Stimulated activated naive CD8-positive, alpha-beta T cell treated with anti-CD3 and anti-CD28 coated beads, Interleukin-15, amount 100 ng/mL, for 72 hours (primary cell): ENCODE data around the gene DNAAF2.
"Not testable (repeated sequence)": the region's sequence is repeated elsewhere in the genome, so short reads cannot be mapped to it uniquely, and the experiment has no call there.

Experiments
- ATAC-seq: fragments of 150-1000 bp; cut with Tn5 transposase; 2 replicates; pipeline ENCODE4 v1.10.0; 2021; ENCODE audit warnings: mild to moderate bottlenecking, moderate library complexity
- DNase-seq, 2 donors: peaks; one replicate each; pipeline ENCODE4 v3.0.0; 2021 to 2022
- H3K27ac Mint-ChIP-seq, 2 donors: one replicate each; pipeline ENCODE4 v1.8.0; 2022; ENCODE audit warnings: mild to moderate bottlenecking in 2 of 2, mixed read lengths in 2 of 2, moderate library complexity in 2 of 2
- H3K27me3 Mint-ChIP-seq: one replicate; pipeline ENCODE4 v1.8.0; 2022; ENCODE audit warnings: mixed read lengths
- H3K4me1 Mint-ChIP-seq: one replicate; pipeline ENCODE4 v1.8.0; 2022; ENCODE audit warnings: mild to moderate bottlenecking, mixed read lengths
- H3K4me3 Mint-ChIP-seq, 2 donors: one replicate each; pipeline ENCODE4 v1.8.0; 2022; ENCODE audit warnings: mild to moderate bottlenecking in 2 of 2, mixed read lengths in 2 of 2, moderate library complexity in 1 of 2
- H3K9me3 Mint-ChIP-seq, 2 donors: one replicate each; pipeline ENCODE4 v1.8.0; 2022; ENCODE audit warnings: mixed read lengths in 2 of 2

DNAAF2 gene, protein sequence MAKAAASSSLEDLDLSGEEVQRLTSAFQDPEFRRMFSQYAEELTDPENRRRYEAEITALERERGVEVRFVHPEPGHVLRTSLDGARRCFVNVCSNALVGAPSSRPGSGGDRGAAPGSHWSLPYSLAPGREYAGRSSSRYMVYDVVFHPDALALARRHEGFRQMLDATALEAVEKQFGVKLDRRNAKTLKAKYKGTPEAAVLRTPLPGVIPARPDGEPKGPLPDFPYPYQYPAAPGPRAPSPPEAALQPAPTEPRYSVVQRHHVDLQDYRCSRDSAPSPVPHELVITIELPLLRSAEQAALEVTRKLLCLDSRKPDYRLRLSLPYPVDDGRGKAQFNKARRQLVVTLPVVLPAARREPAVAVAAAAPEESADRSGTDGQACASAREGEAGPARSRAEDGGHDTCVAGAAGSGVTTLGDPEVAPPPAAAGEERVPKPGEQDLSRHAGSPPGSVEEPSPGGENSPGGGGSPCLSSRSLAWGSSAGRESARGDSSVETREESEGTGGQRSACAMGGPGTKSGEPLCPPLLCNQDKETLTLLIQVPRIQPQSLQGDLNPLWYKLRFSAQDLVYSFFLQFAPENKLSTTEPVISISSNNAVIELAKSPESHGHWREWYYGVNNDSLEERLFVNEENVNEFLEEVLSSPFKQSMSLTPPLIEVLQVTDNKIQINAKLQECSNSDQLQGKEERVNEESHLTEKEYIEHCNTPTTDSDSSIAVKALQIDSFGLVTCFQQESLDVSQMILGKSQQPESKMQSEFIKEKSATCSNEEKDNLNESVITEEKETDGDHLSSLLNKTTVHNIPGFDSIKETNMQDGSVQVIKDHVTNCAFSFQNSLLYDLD

DNA sequence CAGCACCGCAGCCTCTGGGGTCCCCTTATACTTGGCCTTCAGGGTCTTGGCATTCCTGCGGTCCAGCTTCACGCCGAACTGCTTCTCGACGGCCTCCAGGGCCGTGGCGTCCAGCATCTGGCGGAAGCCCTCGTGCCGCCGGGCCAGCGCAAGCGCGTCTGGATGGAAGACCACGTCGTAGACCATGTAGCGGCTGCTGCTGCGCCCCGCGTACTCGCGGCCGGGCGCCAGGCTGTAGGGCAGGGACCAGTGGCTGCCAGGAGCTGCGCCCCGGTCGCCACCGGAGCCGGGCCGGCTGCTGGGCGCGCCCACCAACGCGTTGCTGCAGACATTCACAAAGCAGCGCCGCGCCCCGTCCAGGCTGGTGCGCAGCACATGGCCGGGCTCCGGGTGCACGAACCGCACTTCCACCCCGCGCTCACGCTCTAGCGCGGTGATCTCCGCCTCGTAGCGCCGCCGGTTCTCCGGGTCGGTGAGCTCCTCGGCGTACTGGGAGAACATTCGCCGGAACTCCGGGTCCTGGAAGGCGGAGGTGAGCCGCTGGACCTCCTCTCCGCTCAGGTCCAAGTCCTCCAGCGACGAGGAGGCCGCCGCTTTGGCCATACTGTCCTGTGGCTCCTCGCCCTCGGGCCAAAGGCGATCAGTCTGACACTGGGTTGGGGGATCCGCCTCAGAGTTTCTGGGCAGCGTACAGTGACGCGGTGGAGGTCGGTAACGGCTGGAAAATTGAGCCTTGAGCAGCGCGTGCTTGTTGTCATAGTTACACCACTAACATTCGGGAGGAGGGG is at the start of gene DNAAF2:
Gene DNAAF2, minus strand, starts transcription at position 698 of the 788 bp plus-strand sequence. Its CDS starts 95 bp downstream, at position 603.
- Mint-ChIP-seq H3K9me3 (no peaks in the 10 kb centered on the region), H3K27me3 (no peaks in the 10 kb centered on the region), H3K4me1 (peaks cover 59% of the 10 kb centered on the region), H3K27ac (peak within 1 kb of the TSS; percentile 98 to 99), H3K4me3 (peak within 1 kb of the TSS; percentile 95 to 100)
- ATAC-seq (peak; percentile 69), DNase-seq (peak; percentile 46 to 70)

DNA sequence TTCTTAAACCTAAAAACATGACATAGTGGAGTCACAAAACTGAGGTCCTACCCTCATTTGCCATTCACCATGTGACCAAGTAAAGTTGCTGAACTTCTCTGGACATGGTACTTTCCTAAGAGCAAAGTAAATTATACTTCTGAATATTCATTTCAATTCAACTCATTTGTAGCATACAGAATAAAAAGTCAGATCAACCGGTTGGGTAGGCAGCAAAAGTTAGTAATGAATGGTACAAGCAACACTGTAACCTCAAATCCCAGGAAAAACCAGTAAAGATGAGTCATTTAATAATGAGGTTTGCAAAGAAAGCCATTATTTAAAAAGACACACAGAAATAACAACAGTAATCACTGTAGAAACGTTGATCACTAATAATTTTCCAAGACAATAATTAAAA is 44.2 kb upstream of the DNAAF2 start:
- Mint-ChIP-seq H3K4me1 (no peaks in the 10 kb centered on the region), H3K4me3 (no peak overlapping the region), H3K9me3 (no peaks in the 10 kb centered on the region), H3K27me3 (no peaks in the 10 kb centered on the region), H3K27ac (no peak overlapping the region)
- no peak for ATAC-seq
- DNase-seq: no peak

DNA sequence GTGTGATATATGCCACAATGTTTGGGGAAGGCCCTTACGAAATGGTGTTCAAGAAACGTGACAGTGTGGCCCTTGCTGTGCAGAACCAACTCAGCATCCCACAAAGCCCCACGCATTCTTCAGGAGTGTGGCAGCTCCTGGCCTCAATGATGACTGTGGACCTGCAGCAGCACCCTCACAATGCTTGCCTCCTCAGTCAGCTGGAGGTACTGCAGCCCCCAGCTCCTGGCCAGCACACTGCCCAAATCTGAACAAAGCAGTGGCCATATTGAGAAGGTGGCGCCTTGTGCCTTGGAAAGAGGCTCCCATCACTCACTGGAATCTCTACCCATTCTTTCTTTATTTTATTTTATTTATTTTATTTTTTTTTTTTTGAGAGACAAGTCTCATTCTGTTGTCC is 42.6 kb upstream of the DNAAF2 start:
- Mint-ChIP-seq H3K9me3 (no peaks in the 10 kb centered on the region), H3K27me3 (no peaks in the 10 kb centered on the region), H3K27ac (no peak overlapping the region), H3K4me1 (no peaks in the 10 kb centered on the region), H3K4me3 (no peak overlapping the region)
- peak; percentile 52 for ATAC-seq
- no peak for DNase-seq

DNA sequence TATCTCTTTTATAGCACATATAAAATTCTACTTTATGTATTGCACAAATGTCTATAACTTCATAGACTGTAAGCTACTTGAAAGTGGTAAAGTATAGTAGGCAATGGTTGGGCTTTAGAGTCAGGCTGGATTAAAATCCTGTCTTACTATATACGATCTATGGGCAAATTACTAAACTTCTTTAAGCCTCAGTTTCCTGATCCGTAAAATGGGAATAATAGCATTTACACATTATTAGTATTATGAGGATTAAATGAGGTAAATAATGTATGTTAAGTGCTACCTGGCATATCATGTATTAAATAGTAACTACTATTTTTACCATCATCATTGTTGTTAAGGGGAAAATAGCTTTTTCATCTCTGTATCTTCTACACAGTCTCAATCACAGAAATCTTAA is 38.5 kb upstream of the DNAAF2 start:
- no peaks in the 10 kb centered on the region for H3K9me3 Mint-ChIP-seq
- H3K27me3 Mint-ChIP-seq: no peaks in the 10 kb centered on the region
- DNase-seq: no peak
- no peak overlapping the region for H3K27ac Mint-ChIP-seq
- H3K4me3 Mint-ChIP-seq: no peak overlapping the region
- ATAC-seq: no peak
- no peaks in the 10 kb centered on the region for H3K4me1 Mint-ChIP-seq

DNA sequence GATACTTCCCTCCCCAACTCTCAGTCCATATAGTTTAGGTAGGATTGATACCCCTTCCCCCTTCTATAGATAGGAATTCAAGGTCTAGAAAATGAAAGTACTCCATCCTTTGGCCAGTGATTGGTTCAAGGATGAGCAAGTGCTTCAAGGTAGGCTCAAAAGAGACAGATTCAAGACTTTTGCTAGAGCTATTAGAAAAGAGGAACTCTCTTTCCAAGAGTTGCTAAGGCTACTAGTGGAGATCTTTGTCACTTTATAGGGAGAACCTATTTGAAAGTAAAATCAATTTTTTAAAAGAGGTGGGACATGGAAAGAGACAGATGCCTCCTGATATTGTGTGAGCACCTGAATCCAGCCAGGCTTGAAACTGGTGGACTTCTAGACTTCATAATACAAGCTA is 35.4 kb upstream of the DNAAF2 start:
- H3K4me3 Mint-ChIP-seq: no peak overlapping the region
- ATAC-seq: no peak
- no peaks in the 10 kb centered on the region for H3K9me3 Mint-ChIP-seq
- no peak for DNase-seq
- H3K4me1 Mint-ChIP-seq: no peaks in the 10 kb centered on the region
- no peaks in the 10 kb centered on the region for H3K27me3 Mint-ChIP-seq
- no peak overlapping the region for H3K27ac Mint-ChIP-seq

DNA sequence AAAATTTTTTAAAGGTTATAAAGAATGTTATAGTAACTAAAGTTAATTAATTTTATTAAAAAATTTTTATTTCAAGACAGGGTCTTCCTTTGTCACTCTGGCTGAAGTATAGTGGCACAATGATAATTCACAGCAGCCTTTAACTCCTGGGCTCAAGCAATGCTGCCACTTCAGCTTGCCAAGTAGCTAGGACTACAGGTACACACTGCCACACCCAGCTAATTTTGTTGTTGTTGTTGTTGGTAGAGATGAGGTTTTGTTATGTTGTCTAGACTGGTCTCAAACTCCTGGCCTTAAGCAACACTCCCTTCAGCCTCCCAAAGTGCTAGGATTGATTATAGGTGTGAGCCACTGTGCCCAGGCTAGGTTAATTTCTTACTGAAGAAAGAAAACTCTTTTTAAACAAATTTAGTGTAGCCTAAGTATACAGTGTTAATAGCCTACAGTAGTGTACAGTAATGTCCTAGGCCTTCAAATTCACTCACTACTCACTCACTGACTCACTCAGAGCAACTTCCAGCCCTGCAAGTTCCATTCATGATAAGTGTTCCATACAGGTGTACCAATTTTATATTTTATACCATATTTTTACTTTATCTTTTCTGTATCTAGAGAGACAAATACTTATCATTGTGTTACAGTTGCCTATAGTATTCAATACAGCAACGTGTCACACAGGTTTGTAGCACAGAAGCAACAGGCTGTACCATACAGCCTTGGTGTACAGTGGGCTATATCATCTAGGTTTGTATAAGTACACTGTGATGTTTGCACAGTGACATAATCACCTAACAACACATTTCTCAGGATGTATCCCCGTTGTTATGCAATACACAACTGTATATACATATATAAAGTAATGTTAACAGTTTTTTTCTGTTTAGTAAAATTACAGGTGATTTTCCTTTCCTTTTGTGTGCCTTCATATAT is 24.7 kb upstream of the DNAAF2 start:
- no peak for DNase-seq
- H3K27me3 Mint-ChIP-seq: no peaks in the 10 kb centered on the region
- H3K9me3 Mint-ChIP-seq: no peaks in the 10 kb centered on the region
- H3K27ac Mint-ChIP-seq: no peak overlapping the region
- H3K4me1 Mint-ChIP-seq: no peaks in the 10 kb centered on the region
- ATAC-seq: no peak
- no peak overlapping the region for H3K4me3 Mint-ChIP-seq

DNA sequence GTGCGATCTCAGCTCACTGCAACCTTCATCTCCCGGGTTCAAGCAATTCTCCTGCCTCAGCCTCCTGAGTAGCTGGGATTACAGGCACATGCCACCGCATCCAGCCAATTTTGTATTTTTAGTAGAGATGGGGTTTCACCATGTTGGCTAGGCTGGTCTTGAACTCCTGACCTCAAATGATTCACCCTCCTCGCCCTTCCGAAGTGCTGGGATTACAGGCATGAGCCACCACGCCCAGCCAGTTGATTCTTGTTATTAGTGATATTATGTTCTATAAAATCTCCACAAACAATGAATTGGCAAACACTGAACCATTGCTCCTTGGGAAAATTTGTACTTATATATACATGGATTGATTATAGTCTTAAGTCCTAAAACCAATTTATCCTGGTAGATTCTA is 22.5 kb upstream of the DNAAF2 start:
- H3K27ac Mint-ChIP-seq: peak overlapping the region in 1 of 2 donors; percentile 54
- H3K27me3 Mint-ChIP-seq, H3K9me3 Mint-ChIP-seq, H3K4me3 Mint-ChIP-seq, H3K4me1 Mint-ChIP-seq, ATAC-seq, DNase-seq: not testable (repeated sequence)

DNA sequence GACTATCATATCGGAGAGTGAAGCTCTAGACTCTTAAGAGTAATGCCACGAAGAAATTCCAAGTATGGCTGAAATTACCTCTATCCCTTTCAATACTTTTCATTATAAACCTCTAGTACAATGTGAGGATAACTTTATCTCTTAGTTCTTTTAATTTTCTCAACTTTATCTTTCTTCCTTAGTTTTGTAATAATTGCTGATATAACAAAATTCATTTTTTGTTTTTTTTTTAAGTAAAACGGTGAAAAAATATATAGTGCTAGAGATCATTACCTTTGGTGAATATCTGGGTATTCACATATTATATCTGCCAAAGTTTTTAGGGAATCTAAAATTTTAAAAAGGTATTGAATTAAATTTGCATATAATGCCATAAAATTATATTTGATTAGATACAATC is 19.5 kb upstream of the DNAAF2 start:
- DNase-seq (no peak), ATAC-seq (no peak)
- H3K9me3 Mint-ChIP-seq: no peaks in the 10 kb centered on the region
- no peaks in the 10 kb centered on the region for H3K4me1 Mint-ChIP-seq
- no peaks in the 10 kb centered on the region for H3K27me3 Mint-ChIP-seq
- no peak overlapping the region for H3K27ac Mint-ChIP-seq
- no peak overlapping the region for H3K4me3 Mint-ChIP-seq

DNA sequence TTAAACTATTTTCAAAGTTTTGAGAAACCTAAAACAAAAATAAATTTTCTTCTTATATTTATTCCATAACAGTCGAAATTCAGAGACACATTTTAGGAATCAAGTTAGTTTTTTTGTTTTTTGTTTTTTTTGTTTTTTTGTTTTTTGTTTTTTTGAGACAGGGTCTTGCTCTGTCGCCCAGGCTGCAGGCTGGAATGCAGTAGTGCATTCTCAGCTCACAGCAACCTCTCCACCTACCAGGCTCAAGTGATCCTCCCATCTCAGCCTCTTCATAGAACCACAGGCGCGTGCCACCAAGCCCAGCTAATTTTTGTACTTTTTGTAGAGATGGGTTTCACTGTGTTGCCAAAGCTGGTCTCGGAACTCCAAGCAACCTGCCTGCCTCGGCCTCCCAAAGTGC is 18.5 kb upstream of the DNAAF2 start:
- H3K27me3 Mint-ChIP-seq: no peaks in the 10 kb centered on the region
- no peak overlapping the region for H3K4me3 Mint-ChIP-seq
- DNase-seq (no peak), ATAC-seq (no peak)
- H3K4me1 Mint-ChIP-seq: no peaks in the 10 kb centered on the region
- H3K27ac Mint-ChIP-seq: no peak overlapping the region
- H3K9me3 Mint-ChIP-seq: no peaks in the 10 kb centered on the region

DNA sequence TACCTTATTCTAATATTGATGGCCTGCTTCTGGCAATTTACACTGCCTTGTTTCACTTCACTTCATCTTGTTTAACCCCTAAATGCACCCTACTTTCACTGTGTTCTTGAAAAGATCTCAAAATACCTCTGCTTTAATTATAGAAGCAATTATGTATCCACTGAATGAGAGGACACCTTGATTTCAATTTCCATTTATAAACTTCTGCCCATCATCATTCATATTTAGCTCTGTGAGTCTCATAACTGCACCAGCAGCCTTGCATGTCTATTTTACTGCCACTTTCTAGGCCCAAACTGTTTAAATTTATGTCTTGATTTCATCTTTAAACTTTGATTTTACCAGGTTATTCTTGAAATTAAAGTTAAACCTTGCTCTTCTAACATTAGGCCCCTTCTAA is 7.1 kb upstream of the DNAAF2 start:
- no peak for DNase-seq
- H3K27me3 Mint-ChIP-seq: no peaks in the 10 kb centered on the region
- no peaks in the 10 kb centered on the region for H3K9me3 Mint-ChIP-seq
- H3K27ac Mint-ChIP-seq: no peak overlapping the region
- ATAC-seq: no peak
- H3K4me1 Mint-ChIP-seq: peaks cover 38% of the 10 kb centered on the region
- no peak overlapping the region for H3K4me3 Mint-ChIP-seq

DNA sequence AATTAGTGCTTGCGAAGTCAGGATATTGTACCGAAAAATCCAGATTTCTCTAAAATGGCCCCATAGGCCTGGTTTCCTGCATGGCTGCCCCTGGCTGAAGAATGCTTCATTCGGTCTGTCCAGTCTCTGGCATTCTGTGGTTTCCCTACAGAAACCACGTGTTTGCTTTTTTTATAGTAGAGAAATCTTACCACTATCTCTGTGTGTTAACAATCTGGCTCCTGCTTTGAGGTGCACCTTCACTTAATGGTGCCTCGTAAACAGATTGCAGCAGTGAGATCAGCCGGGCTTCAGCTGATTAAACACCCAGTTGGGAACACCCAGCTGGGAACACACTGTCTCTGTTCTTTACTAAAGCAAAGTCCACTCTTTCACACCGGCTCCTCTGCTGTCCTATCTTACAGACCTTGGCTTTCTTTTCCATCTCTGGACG is 6.7 kb upstream of the DNAAF2 start:
- Mint-ChIP-seq H3K4me1 (peaks cover 43% of the 10 kb centered on the region), H3K4me3 (no peak overlapping the region), H3K27ac (no peak overlapping the region), H3K27me3 (no peaks in the 10 kb centered on the region), H3K9me3 (no peaks in the 10 kb centered on the region)
- DNase-seq (no peak), ATAC-seq (no peak)

DNA sequence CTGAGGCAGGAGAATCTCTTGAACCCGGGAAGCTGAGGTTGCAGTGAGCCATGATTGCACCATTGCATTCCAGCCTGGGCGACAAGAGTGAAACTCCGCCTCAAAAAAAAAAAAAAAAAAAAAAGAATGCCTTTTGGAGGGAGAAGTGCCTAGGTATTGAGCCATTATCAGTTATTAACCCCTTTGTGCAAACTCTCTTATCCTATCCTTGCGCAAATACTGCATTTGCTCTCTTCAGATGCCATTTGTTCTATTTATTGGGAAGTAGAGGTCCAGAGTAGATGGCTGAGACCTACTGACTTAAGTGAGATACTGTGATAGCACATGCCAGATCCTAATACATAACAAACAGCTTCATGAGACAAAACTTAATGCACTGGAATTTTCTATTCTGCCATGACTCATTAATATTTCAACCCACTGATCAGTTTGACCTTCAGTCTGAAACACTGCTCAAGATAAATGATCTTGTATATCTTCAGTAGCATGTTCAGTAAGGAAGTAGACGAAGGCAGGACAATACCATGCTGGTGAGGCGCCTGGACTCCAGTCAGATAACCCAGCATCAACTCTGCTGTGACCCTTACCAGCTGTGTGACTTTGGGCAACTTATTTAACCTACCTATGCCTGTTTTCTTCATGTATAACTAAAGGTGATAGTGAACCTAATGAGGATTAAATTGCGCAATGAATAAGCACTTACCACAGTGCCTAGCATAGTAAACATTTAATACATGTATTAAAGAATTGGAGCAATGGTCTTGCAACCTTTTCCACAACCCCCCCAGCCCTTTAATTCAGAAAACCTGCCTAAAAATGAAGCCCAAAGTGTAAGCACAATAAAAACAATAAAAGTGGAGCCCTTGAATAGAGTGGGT is 5.7 kb upstream of the DNAAF2 start:
- H3K9me3 Mint-ChIP-seq: no peaks in the 10 kb centered on the region
- DNase-seq (no peak), ATAC-seq (no peak)
- peaks cover 52% of the 10 kb centered on the region for H3K4me1 Mint-ChIP-seq
- no peaks in the 10 kb centered on the region for H3K27me3 Mint-ChIP-seq
- no peak overlapping the region for H3K4me3 Mint-ChIP-seq
- H3K27ac Mint-ChIP-seq: no peak overlapping the region

DNA sequence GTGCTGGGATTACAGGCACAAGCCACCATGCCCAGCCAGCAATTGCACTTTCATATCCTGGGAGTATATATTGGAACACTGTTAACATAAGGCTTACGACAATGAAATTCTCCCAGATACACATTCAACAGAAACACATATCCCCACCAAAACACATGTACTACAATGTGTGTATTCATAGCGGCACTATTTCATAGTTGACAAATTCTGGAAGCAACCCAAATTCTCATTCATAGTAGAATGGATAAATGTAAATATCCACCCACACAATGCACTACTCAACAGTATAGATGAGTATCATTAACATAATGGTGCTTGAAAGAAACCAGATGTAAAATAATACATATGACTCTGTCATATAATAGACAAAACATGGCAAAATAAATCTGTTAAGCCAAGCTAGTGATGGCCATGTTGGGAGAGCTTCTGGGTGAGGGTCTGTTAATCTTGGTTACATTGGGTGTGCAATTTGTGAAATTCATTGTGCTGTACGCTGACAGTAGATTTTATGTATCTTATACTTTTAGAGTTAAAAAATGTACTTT is 2.6 kb upstream of the DNAAF2 start:
- no peak overlapping the region for H3K27ac Mint-ChIP-seq
- peaks cover 61% of the 10 kb centered on the region for H3K4me1 Mint-ChIP-seq
- no peaks in the 10 kb centered on the region for H3K27me3 Mint-ChIP-seq
- H3K4me3 Mint-ChIP-seq: no peak overlapping the region
- no peaks in the 10 kb centered on the region for H3K9me3 Mint-ChIP-seq
- DNase-seq (no peak), ATAC-seq (no peak)

DNA sequence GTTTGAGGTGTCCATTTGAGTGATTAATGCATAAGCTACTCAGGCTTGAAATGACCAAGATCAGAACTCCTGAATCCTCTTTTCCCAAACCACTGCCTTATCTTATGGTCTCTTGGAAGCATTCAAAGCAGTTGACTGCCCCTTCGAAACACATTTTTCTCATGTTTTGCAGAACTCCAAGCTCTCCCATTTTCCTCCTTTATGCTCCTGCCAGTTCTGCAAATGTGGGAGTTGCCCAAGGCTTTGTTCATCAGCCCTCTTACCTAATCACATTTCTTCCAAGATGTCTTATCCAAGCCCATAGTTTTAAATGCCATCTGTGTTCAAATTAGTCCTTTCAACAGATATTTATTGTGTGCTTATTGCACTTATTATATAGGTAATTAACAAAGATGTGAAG is 1.8 kb upstream of the DNAAF2 start:
- no peak for ATAC-seq
- Mint-ChIP-seq H3K27me3 (no peaks in the 10 kb centered on the region), H3K4me3 (peak overlapping the region; percentile 64 to 95), H3K4me1 (peaks cover 59% of the 10 kb centered on the region), H3K9me3 (no peaks in the 10 kb centered on the region), H3K27ac (no peak overlapping the region)
- DNase-seq: no peak
